NCI-H2171 (cell line): Measurements from ENCODE around the gene VPS35.
"Not testable (repeated sequence)": the region's sequence is repeated elsewhere in the genome, so short reads cannot be mapped to it uniquely, and the experiment has no call there.

Experiments
- DNase-seq: peaks from one replicate; lab custom pipeline; 2025; lab: John Stamatoyannopoulos, UW

VPS35 gene

GRCh38 chr16:46712911-46713310 is 23.9 kb upstream of the VPS35 start:
- no peak for DNase-seq

- no peak for DNase-seq
Observed at GRCh38 chr16:46711106-46712058, 22.4 kb upstream of the VPS35 start.

- no peak for DNase-seq
Observed at GRCh38 chr16:46709469-46710005, 20.6 kb upstream of the VPS35 start.

GRCh38 chr16:46706642-46707041 is 17.7 kb upstream of the VPS35 start:
- DNase-seq, result no peak

GRCh38 chr16:46702030-46702429 is 13.1 kb upstream of the VPS35 start:
- DNase-seq, result no peak

GRCh38 chr16:46701615-46702014 is 12.6 kb upstream of the VPS35 start:
- DNase-seq, result no peak

GRCh38 chr16:46700048-46700447 is 11.1 kb upstream of the VPS35 start:
- no peak for DNase-seq

- DNase-seq, result no peak
Observed at GRCh38 chr16:46696957-46697356, 8.0 kb upstream of the VPS35 start.

GRCh38 chr16:46695937-46696336 is 7.0 kb upstream of the VPS35 start:
- no peak for DNase-seq

GRCh38 chr16:46693598-46693997 is 4.6 kb upstream of the VPS35 start:
- DNase-seq, result no peak

- no peak for DNase-seq
Observed at GRCh38 chr16:46691726-46692125, 2.7 kb upstream of the VPS35 start.

GRCh38 chr16:46690281-46691178 is 1.6 kb upstream of the VPS35 start:
- DNase-seq, result no peak

- peak; percentile 95 for DNase-seq
Observed at GRCh38 chr16:46689365-46690280, 645 bp upstream of the VPS35 start, which contains the start of gene ORC6. Gene ORC6 (plus strand): TSS chr16:46689659. CDS start chr16:46689706, 47 bp downstream.

- DNase-seq, result no peak
Observed at GRCh38 chr16:46688101-46688653, 801 bp downstream of the VPS35 start.

- no peak for DNase-seq
Observed at GRCh38 chr16:46687486-46687885, 1.5 kb downstream of the VPS35 start.

GRCh38 chr16:46686815-46687473 is 2.0 kb downstream of the VPS35 start:
- DNase-seq, result no peak

- not testable (repeated sequence) for DNase-seq
Observed at GRCh38 chr16:46681867-46682266, 7.1 kb downstream of the VPS35 start.

GRCh38 chr16:46677943-46678342 is 11.0 kb downstream of the VPS35 start:
- not testable (repeated sequence) for DNase-seq

GRCh38 chr16:46673320-46674013 is 15.5 kb downstream of the VPS35 start:
- peak; percentile 20 for DNase-seq

GRCh38 chr16:46662123-46662522 is 26.9 kb downstream of the VPS35 start:
- DNase-seq, result no peak
